Retinal pigment epithelial cell (primary cell): ENCODE measurements around the gene EVPL.

Experiments
- DNase-seq: peaks from one replicate; pipeline ENCODE4 v3.0.0-alpha.2; 2010; ENCODE audit warnings: low read depth
- H3K4me3 ChIP-seq: 2 replicates; pipeline ENCODE4 v1.5.1; 2011; ENCODE audit warnings: mild to moderate bottlenecking, low read length, control low read depth, moderate library complexity
- CTCF ChIP-seq: conservative IDR thresholded peaks from 2 replicates; pipeline ENCODE4 v1.5.1; 2011; ENCODE audit warnings: low read depth, low read length, control low read depth, inconsistent platforms

Gene EVPL

DNA sequence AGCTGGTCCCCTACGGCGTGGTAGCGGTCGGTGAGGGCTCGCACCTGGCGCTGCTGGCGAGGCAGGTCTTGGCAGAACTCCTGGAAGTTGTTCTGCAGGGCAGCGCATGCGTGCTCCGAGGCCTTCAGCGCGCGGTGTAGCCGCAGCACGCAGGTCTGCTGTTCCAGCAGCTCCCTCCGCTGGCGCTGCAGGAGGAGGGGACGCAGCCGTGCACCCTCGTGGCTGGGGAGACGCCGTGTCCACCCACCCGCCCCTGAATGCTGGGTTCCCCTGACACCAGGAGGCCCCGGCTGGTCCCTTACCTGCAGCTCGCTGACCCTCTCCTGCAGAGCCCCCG, 12.2 kb downstream of the EVPL start:
- no peak overlapping the region for H3K4me3 ChIP-seq
- no peak for DNase-seq
- no peak for TF ChIP-seq CTCF

DNA sequence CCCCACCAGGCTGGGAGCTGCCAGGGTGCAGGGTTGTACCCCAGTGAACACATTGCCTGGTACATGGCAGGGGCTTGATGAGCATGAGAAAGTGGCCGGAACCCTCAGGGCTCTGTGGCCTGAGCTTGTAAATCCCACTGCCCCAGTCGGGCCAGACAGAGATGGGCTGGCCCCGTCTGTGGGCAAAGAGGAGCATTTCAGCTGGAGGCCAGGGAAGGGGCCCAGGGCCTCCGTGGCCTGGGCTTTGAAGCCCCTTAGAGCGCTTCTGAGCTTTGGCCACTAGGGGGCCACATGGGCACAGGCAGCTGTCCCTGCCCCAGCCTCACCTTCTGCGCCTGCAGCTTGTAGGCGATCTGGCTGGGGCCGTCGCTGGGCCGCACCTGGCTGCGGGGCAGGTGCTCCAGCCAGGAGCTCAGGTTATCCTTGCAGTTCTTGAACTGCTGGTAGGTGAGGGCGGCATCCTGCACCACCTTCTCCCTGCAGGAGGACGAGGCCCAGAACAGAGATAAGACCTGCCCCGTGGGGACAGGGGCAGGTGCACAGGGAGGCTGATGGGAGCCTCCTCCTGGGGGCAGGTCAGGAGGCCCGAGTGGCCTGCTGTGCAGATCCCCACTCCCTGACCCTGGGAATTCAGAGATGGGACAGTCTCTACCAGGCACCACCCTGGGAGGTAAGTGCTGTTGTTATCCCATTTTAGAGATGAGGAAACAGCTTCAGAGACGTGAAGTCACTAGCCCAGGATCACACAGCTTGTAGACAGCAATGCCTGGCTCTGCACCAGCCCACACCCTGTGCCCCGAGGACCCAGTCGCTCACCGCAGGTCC, 12.8 kb downstream of the EVPL start:
- peak; percentile 15 for DNase-seq
- H3K4me3 ChIP-seq: no peak overlapping the region
- peak; percentile 98 for TF ChIP-seq CTCF

GRCh38 chr17:76013377-76013932, 13.7 kb downstream of the EVPL start:
- H3K4me3 ChIP-seq: no peak overlapping the region
- DNase-seq: no peak
- no peak for TF ChIP-seq CTCF

GRCh38 chr17:76011951-76012350, 15.2 kb downstream of the EVPL start:
- DNase-seq: no peak
- H3K4me3 ChIP-seq: no peak overlapping the region
- TF ChIP-seq CTCF: no peak

DNA sequence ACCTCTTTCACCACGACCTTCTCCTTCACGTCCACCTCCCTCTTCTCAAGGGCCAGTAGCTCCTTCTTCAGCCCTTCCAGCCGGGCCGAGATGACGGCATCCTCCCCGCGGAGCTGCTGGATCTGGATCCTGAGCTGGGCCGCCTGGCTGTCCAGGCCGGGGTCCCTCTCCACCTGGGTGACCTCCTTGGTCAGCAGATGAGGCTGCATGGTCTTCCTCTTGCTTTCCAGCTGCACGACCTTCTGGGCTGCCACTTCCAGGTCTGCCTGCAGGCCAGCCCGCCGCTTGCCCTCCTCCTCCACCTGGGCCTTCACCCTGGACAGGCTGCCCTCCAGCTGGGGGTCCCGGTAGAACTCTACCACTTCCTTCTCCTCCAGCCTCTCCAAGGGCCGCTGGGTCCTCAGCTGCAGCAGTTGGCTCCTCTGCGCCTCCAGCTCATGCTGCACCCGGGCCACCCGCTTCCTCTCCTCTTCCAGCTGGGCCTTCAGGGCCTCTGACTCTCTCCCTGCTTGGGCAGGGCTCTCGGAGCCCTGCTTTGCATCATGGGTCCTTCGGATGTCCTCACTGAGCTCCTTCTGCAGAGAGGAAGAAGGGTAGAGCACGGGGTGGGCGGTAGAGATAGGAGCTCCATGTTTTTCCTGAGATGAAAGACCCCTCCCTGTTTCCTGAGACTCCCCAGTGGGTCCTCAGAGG, 17.0 kb downstream of the EVPL start:
- no peak for DNase-seq
- no peak for TF ChIP-seq CTCF
- no peak overlapping the region for H3K4me3 ChIP-seq

DNA sequence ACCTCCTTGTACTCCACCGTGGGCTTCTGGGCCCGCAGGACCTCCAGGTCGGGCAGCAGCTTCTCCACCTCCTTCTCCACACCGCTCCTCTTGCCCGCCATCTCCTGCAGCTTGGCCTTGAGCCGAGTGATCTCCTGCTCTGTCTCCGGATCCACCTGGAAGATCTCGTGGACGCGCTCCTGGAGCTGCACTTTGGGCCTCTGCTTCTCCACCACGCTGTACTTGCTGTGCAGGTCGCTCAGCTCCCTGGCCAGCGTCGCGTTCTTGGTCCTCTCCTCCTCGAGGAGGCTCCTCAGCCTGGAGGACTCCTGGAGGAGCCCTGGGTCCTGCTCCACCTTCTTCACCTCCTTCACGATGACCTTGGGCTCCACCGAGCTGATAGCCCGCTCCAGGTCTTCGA, 17.7 kb downstream of the EVPL start:
- no peak for TF ChIP-seq CTCF
- H3K4me3 ChIP-seq: no peak overlapping the region
- no peak for DNase-seq
